Right forelimb (tissue), 1 donor: ENCODE data around the gene WDR45.

ENCODE experiments used
- DNase-seq: peaks from one replicate; pipeline ENCODE4 v3.0.0-alpha.2; 2018

Gene WDR45

DNA sequence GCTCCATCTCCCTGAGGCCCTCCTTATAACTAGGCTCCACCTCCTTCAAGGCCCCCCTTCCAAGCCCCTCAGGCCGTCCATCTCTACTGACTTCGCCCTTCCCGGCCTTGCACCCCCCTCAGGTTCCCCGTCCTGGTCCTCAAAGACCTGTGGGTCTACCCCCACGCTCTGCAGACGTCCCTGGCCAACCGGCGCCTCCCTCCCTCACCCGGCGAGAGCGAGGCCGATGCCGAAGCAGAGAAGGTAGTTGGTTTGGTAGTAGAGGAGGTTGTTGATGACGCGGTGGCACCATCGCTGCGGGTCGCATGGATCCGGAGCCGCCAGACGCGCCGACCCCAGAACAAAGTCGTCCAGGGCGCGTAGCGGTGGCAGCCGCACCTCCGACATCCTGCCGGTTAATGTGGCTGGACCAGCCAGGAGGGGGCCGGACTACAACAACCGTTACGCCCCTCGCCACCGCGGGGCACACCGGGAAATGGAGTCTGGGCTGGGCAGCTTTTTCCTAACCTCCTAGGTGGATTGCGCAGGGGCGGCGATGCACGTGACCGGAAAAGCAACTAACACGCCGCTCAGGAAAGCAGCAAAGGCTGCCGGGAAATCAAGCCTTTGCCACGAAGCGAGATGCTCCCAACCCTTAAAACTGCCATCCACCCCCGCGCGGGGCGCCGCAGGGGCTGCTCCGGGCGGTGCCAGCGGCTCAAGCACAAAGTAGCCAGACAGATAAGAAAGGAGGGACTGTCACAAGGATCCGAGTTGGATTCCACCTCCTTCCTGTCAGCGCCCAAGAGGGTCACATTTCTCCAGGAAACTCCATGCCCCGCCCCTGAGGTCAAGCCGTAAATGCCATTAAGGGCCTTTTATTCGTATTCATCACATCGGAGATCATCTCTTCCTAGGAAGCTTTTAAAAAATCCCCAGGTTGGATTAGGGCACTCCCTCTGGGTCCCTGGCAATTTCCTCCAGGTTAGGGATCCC is 5.8 kb downstream of the WDR45 start, which contains the start of gene PRAF2:
PRAF2 (minus strand) TSS at position 402 of the 975 bp plus-strand sequence; CDS start at position 387, 15 bp downstream.
- DNase-seq, result peak; percentile 91

DNA sequence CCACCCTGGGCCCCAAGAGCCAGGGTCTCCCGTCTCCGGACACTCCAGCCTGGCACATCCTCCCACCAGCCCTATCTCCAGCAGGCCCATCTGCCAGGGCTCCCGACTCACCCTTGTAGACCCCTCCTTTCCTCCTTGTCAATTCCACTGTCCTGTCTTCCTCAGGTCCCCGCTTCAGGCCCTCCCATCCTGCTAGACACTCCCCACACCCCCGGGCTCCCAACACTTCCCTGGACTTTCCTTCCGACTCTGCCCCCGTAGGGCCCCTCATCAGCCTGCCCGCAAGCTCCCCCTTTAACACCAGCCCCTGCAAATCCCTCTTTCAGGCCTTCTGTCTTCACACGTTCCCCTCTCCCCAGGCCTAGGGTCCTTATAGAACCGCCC is 7.0 kb downstream of the WDR45 start:
- no peak for DNase-seq

DNA sequence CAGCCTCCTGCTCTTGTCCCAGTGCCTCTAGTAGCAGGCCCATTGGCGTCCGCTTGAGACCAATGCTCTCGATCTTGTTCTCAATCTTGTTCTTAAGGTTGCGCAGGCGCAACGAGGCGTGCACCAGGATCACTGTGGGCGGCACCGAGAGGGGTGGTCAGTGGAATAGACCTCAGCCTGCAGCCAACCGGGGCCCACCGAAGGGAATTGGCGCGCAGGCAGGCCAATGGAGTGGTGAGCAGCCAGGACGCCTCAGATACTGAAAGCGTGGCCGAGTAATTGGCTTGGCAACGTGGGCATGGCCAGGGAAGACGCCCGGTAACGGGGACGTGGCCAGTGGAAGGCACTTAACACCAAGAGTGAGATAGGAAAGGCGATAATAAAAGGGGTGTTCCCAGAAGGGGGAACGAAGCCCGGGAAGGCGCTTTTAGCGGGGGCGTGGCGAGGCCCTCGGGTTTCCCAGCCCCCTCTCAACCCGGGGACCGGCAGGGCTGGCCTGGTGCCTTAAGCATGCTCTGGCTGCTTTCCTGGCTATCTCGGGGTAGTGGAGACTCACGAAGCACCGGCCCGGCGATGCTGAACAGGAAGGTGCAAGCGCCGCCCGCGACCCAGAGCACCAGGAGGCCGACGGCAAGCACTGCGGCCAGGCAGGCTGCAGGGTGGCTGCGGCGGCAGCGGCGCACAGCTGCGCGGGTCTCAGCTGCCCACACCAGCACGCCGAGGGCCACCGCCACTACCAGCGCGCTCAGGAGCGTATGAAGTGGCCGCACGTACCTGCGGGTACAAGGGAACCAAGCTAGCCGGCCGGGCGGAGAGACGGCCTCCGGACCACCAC is 7.6 kb downstream of the WDR45 start:
- DNase-seq, result peak; percentile 80

DNA sequence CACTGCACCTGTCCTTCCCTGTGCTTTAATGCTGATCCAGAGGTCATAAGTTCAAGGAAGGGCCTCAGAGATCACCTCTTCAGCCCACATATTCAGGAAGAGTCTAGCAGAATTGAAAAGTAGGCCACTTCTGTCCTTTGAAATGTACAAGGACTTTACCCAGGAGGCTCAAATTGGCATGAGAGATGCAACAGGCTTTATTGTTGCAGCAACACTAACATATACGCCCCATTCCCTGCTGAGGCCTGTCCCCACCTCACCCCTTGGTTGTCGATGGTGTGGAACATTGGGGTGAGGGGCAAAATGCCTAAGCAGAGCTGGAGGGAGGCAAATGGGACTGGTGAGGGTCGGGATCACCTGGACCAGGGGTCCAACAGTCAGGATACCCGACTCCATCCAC is 8.7 kb downstream of the WDR45 start:
- no peak for DNase-seq

DNA sequence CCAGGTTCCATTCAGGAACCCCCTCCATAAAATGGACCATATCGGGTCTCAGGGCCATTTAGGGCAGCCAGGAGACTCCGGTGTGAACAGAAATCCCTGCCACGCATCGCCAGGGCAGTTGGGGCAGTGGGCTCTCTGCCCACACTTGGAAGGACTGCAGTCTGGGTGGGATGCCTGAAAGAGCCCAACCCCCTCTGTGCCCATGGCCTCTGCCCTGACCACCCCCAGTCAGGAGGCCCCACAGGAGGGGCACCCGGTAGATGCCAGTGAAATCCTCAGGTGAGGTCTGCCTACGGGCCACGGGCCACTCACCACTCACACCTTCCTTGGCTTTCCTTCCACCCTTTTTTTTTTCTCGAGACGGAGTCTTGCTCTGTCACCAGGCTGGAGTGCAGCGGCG is 10.6 kb downstream of the WDR45 start:
- no peak for DNase-seq

DNA sequence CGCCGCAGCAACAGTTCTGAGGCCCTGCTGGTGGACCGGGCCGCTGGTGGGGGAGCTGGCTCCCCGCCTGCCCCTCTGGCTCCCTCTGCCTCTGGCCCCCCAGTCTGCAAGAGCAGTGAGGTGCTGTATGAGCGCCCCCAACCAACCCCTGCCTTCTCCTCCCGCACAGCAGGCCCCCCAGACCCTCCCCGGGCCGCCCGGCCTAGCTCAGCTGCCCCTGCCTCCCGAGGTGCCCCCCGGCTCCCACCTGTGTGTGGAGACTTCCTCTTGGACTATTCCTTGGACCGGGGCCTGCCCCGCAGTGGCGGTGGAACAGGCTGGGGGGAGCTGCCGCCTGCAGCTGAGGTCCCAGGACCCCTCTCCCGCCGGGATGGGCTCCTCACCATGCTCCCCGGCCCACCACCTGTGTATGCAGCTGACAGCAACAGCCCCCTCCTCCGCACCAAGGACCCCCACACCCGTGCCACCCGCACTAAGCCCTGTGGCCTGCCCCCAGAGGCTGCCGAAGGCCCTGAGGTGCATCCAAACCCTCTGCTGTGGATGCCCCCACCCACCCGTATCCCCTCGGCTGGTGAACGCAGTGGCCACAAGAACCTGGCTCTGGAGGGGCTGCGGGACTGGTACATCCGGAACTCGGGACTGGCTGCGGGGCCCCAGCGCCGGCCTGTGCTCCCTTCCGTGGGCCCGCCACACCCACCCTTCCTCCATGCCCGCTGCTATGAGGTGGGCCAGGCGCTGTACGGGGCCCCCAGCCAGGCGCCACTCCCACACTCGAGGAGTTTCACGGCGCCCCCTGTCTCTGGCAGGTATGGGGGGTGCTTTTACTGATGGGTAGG is 12.2 kb downstream of the WDR45 start:
- no peak for DNase-seq

DNA sequence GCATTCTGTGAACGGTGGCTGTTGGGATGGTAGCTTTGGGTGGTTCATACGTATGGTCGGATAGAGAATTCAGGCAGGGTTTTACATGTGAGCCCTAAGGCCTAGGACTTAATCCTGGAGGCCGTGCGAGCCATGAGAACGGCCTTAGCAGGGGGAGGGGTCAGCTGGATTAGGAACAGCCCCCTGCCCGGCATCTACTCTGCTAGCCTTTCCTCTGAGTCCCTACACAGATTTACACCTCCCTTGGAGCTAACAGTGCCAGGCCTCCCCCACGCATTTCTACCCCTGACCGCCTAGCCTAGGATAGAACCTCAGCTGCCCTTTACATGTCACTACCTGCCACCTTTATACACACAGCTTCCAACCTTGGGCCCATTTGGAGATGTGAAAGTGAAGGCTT is 13.0 kb downstream of the WDR45 start:
- DNase-seq, result no peak

DNA sequence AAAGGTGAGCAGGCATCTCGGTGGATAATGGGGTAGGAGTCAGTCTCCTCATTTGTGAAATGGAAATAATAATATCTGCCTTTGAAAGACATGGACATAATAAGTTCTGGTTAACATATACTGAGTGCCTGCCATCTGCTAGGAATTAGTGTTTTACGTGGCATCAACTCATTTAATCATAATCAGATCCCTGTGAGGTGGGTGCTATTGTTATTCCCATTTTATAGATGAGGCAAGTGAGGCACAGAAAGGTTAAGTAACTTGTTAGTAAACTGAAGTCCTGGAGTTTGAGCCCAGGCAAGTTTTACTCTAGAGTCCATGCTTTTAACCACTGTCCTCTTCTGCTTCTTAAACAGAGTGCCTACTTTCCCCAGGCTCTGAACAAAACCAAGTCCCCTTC is 13.4 kb downstream of the WDR45 start:
- no peak for DNase-seq

DNA sequence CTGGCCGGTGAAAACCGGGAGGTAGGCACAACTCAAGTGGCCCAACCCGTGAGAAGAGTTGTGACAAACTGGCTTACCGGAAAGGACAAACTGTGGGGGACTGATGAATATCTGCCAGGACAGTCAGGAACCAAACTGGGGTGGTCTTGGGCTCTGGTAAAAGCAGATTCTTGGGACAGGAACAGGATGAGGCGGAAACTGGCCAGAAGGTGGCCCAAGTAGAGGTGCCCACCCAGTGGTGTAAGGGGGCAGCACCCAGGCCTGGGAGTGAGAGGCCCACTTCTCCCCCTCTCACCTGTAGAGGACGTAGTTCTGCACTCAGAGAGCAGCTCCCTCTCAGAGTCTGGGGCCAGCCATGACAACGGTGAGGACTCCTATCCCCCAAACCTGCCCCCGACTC is 15.0 kb downstream of the WDR45 start:
- DNase-seq, result no peak

DNA sequence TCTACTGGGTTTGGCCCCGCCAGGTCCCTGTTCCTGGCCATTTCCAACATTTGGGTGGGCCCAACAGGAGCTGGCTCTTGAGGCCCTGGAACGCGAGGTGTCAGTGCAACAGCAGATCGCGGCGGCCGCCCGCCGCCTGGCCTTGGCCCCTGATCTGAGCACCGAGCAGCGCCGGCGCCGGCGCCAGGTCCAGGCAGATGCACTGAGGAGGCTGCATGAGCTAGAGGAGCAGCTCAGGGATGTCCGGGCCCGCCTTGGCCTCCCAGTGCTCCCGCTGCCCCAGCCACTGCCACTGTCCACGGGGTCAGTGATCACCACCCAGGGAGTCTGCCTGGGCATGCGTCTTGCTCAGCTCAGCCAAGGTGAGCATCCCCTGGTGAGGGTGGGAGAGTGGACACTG is 15.4 kb downstream of the WDR45 start:
- no peak for DNase-seq

DNA sequence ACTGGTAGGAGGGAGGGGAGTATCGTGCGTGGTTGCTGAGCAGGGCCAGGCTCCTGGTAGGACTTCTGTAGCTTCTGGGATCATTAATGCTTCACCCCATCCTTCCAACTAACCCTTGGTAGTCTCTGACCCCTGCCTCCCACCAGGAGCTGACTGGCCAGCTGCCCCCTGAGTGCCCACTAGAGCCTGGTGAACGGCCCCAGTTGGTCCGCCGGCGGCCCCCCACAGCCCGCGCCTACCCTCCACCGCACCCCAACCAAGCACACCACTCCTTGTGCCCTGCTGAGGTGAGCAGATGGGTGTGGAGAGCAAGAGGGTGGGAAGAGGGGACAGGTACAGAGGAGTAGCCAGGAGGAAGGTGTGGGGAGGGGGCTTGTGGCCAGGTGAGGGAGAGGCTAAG is 16.0 kb downstream of the WDR45 start:
- DNase-seq, result no peak

DNA sequence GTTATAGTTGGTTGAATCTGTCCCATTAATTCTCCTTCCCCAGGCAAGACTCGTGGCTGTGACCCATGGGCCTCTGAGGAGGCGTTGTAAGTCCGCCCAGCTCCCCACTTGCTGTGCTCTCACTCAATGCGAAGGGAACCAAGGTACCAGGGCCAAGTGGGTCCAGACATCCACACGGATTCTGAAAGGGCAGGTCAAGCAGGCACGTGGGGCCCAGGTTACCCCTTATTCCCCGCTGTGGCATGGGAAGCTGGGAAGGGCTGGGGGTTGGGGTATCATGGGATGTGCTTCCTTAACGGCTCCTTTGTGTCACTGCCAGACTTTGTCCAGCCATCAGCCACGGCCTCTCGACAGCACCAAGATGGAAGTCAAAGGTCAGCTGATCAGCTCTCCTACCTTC is 17.8 kb downstream of the WDR45 start:
- no peak for DNase-seq

DNA sequence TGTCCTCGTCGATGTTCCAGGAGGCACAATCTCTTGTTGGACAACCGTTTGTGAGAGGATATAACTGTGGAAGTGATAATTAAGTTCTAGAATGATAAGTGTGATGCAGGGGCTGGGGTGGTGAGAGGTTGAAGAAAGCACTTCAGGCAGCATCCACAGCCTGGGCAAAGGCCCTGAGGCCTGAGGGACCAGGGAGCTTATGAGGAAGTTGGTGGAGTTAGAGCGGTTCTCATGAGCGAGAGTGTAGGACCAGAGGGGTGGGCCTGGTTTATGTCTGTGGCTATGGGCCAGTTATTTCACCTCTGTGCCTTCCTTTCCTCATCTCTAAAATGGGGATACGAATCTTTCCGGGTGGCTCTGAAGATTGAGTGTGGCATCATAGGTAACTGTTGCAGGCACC is 18.2 kb downstream of the WDR45 start:
- no peak for DNase-seq

DNA sequence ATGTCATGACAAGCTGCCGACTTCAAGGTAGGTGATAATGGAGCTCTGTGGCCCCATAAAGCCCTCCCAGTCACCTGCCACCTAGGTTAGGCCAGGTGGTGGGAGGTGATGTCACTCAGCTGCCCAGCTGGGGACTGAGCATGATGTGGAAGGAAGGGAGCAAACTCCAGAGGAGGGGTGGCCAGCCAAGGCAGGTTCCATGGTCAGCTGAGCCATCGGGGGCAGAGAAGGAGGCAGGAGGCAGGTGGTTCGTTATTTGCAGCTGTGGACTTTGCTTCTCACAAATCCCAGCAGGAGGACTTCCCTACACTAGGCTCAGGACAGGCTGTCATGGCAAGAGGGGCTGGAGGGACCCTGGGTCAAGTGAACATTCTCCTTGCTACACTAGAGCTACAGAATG is 18.8 kb downstream of the WDR45 start:
- no peak for DNase-seq

DNA sequence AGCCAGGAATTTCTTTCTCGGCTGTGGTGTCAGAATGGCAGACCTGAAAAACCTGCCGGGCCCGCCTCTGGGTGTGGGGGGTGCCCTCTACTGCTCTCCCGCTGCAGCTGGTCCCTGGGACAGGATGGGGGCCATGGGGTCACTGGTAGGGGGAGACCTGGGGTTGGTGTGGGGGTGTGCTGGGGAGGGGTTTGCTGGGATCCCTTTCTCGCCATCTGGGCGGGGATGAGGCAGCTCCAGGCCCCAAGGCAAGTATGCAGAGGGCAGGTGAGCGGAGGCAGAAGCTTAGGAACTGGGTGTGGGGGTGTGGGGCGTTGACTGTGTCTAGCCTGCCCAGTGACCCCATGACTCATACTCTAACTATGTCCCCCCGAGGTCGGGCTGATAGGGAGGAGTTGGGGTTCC is 20.0 kb downstream of the WDR45 start:
- no peak for DNase-seq

DNA sequence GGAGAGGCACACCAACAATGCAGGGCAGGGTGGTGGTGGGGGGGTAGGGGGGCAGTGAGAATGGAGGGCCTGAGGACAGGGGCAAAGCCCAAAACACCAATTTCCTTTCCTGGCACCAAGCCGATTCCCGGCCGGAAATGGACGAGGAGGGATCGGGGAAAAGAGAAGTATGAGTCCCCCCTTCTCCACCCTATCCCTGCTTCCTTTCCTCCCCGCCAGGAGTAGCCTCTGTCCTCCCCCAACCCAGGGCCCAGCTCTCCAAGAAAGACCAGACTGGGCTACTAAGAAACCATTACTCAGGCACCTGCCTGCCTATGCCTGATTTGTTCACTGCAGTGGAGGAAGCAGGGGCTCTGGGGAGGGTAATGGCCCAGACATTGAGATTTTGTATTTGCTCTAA is 20.5 kb downstream of the WDR45 start:
- no peak for DNase-seq

DNA sequence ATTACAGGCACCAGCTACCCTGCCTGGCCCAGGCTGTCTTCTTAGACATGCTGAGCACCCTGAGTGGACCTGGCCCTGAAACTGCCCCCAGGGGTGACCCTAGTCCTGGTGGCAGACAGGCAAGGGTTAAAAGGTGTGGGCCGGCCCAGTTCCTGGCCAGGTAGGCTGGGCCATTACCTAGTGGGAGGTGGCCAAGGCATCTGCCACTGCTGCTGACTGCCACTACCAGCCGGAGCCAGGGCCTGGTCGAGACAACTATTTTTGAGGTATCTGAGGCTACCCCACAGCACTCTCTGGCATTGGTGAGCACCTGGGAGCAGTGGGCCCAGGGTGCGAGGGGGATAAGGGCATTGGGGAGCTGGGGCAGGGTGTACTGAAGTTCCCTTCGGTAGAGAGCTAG is 20.9 kb downstream of the WDR45 start, which contains the start of gene CCDC120:
CCDC120 (plus strand) TSS at position 206 of the 400 bp plus-strand sequence. CDS start 3,043 bp downstream, outside the sequence.
- DNase-seq, result no peak

DNA sequence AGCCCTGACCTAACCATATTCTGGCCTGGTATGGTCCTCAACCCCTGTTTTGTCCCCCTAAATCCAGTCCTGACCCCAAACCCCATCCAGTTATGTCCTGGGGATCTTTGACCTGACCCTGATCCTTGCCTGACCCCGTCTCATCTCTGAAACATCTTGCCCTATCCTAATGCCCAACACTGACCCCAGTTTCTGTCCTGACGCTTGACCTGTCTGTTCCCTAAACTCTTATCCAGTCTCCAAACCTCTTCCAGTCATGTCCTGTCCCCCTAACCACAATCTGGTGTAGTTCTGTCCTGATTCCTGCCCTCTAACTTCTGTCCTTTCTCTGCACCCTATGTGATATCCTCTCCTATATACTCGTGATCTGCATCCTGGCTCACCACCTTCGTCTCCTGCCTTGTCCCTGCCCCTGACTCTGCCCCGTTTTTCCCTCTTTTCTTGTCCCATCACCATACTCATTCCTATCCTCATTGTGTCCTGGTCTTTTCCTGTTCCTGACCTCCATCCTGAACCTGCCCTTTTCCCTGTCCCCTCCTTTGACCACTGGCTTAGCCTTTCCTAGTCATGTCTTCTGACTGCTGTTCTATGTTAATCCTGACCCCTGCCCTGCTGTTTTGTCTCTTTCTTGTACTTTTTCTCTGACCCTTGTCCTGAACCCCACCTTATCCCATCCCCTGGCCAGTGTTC is 25.5 kb downstream of the WDR45 start:
- DNase-seq, result no peak

DNA sequence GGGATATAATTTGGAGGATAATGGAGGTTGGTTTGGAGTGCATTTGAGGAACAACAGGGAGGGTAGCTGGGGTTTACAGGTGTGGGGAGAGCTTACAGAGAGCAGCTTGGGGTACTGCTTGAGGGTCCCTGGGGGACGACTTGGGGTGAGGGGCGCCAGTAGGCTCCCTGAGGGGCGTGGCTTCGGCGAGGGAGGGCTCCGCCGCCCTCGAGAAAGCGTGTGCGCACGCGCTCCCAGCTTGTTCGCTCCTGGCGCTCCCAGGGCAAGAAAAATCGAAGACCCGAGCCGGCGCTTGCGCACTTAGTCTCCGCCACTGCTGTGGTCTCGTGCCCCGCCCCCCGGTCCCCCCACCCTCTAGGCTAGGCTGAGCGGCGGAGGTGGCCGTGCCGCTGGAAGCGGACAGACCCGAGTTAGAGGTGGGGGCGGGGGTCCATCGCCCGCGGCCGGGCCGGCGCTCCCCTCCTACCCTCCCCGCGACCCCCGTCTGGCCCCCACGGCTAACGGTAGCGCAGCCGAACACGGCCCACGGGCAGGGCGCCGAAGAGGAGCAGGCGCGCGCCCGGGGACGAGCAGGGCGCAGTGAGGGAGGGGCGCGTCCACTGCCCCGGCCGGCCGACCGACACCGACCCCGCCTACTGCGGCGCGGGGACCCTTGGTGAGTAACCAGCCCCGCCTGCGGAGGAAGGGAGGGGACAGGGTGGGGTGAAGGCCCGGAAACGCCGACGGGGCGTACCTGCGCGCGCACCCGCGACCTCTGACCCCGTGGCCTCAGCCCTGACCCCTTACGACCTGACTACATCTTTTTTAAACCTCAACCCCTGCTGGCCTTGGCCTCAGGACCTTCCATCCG is 26.2 kb downstream of the WDR45 start:
- DNase-seq, result peak; percentile 73

DNA sequence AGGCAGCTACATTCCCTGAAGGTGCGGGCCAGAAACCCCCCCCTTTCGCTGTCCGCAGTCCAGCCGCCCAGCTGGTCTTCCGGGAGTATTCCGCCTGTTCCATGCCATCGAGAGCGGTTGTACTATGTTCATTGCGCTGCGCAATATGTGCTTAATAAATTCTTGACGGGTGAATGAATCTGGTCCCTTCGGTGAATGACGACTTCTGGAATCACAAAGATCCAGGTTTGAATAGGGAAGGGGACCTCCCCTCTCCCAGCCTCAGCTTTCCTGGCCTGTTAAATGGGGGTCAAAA is 35.8 kb downstream of the WDR45 start:
- no peak for DNase-seq

DNA sequence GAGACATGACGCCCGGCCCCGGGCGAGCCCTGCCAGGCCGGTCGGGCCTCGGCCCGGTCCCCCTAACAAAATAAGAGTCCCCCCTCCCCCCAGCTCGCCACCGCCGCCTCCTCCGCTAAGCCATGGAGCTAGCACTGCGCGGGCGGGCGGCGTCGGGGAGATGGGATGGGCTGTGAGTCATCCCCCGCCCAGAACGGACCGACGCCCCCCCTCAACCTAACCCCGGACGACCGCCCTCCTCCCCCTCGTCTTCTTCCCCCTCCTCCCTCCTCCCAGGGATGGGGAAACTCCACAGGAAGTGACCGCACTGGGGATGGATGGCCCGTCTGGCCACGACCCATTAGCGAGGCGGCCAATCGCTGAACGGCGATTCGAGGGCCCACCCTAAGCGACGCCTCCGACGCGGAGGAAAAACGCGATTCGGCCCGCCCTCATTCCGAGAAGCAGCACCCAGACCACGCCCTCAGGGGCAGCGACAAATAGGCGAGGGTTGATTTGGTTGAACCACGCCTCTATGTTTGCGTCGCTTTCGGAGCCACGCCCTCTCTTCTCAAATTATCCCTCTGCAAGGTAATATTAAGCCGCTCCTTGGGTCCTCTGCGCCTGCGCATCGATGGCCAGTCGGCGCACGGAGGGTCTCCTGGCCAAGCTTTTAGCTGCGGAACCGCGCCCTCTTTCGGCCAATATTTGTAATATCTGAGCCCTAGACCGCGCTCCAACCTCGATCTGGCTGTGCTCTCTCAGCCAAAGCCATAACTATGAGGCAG is 36.3 kb downstream of the WDR45 start, which contains the start of gene TFE3:
TFE3 (minus strand) TSS at position 138 of the 767 bp plus-strand sequence; CDS start at position 7, 131 bp downstream.
- peak; percentile 94 for DNase-seq
